Fibroblast of the aortic adventitia (primary cell): Measurements from ENCODE around the gene PAX7. TPM values are rescaled to one million over a fixed set of nuclear protein-coding genes. Genes with fewer than 3 reads are reported as not detected.

Experiments
- DNase-seq: peaks from one replicate; pipeline ENCODE4 v3.0.0-alpha.2; 2010; ENCODE audit warnings: low read depth
- H3K4me3 ChIP-seq: 2 replicates; pipeline ENCODE4 v1.5.1; 2011; ENCODE audit warnings: low read depth, mild to moderate bottlenecking, control low read depth, low read length, moderate library complexity
- total RNA-seq: library from RNA; depleted of rRNA; stranded (reverse); fragments of >200 nt; gene quantifications from 2 replicates; pipeline ENCODE4 v1.2.3, GENCODE V29; 2012; ENCODE audit warnings: low replicate concordance
- TF ChIP-seq, protein P1 (sequence below): IDR thresholded peaks from 2 replicates; pipeline ENCODE4 v1.5.1; 2011; ENCODE audit warnings: mild to moderate bottlenecking, low read length, control low read depth, inconsistent platforms; ENCODE audit not compliant: insufficient read depth

Gene PAX7
- total RNA-seq, 1 donor, result not detected

DNA sequence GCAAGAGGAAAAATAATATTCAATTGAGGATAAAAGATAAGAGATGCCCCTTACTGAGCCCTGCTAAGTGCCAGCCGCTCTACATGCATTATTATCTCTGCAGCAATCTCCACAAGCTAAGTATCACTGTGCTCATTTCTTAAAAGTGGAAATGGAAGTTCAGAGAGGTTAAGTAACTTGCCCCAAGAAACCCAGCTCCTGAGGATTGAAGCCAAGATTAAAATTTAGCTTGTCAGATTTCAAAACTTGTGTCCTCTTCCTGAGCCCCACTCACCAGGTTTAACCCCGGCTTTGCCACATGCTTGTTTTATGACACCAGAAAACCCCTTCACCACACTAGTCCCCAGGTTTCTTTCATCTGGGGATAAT, 11.2 kb upstream of the PAX7 start:
- DNase-seq, result no peak
- TF ChIP-seq, protein P1, sequence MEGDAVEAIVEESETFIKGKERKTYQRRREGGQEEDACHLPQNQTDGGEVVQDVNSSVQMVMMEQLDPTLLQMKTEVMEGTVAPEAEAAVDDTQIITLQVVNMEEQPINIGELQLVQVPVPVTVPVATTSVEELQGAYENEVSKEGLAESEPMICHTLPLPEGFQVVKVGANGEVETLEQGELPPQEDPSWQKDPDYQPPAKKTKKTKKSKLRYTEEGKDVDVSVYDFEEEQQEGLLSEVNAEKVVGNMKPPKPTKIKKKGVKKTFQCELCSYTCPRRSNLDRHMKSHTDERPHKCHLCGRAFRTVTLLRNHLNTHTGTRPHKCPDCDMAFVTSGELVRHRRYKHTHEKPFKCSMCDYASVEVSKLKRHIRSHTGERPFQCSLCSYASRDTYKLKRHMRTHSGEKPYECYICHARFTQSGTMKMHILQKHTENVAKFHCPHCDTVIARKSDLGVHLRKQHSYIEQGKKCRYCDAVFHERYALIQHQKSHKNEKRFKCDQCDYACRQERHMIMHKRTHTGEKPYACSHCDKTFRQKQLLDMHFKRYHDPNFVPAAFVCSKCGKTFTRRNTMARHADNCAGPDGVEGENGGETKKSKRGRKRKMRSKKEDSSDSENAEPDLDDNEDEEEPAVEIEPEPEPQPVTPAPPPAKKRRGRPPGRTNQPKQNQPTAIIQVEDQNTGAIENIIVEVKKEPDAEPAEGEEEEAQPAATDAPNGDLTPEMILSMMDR, result no peak
- H3K4me3 ChIP-seq, result no peak overlapping the region

DNA sequence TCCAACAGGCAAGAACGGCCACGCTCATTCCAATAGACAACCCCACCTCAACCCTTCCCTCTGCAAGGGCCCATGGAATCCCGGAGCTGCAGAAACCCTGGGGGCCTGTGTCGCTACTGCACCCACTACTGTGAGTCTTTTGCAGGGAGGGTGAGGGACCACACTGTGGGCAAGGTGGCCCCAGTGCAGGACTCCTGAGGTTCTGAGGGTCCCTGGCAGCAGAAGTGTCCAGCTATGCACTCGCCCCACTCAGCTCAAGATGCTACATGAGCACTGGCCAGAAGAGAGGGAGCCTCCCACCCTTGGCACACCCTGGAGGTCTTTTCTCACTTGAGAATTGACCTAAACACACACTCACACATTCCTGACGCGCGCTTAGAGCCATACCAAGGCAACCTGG, 2.1 kb upstream of the PAX7 start:
- TF ChIP-seq, protein P1, result no peak
- no peak overlapping the region for H3K4me3 ChIP-seq
- DNase-seq, result no peak

DNA sequence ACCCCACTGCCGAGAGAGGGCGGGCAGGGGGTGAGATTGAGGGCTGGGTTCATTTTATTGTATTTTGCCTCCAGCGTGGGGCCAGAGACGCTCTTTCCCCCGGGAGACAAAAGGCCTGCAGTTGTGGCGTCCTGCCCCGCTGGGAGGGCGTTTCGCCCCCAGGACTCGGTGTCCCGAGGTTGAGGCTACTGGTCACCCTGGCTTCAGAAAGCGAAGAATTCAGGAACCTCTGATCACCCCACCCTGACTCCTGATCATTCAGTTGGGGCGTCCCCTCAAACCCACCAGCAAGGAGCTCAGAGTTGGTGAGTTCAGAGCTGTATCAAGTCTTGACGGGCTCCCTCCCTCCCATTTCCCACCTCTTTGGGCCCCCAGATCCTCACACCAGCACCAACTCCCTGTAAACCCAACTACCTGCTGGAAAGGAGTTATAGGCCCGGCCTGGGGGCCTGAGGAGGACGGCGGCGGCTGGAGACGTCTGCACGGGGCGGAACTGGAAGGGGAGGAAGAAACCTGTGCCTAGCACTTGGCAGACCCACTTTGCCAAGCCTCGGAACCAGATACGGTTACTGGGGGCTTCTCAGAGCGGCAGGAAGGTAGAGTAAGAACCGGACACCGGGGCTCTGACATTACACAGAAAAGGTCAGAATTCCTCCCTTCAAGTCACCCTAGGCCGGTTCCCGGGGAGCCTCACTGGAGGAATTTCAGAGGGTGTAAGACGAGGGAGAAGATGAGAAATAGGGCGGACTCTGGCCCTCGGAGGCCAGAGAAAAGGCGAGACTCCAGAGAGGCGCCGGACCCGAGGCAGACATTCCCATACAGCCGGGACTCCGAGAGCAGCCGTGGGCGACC, 761 bp upstream of the PAX7 start:
- no peak overlapping the region for H3K4me3 ChIP-seq
- no peak for DNase-seq
- TF ChIP-seq, protein P1, result no peak

- DNase-seq, result no peak
- H3K4me3 ChIP-seq, result no peak overlapping the region
- TF ChIP-seq, protein P1, result no peak
These were observed 1.0 kb downstream of the PAX7 start for GRCh38 chr1:18631496-18632217.

GRCh38 chr1:18632218-18632588, 1.6 kb downstream of the PAX7 start:
- TF ChIP-seq, protein P1, result no peak

DNA sequence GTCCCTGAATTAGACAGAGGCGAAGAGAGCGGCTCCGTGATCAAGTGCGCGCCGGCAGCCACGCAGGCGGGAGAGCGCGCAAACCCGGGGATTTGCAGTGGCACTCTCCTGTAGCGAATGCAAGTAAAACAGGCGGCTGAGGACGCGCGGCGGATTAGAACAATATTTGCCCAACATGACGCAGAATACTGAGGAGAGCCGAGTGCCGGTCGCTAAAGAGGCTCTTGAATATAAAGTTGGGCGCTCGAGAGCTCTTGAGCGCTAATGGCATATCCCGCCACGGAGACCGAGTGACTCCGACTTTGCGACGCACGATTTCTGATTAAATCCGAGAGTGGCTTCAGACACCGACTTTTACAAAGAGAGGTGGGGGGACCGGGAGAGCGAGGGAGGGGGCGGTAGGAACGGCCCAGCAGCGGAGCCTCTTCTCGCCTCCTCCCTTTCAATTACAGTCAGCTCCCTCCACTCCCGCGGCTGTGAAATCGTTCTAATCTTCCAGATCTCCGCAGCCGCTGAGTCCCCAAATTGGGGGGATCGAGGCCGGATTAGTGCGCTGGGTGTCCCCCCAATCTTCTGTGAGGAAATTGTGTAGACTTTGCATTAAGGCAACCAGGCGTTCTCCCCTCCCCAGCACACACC, 2.3 kb downstream of the PAX7 start:
- H3K4me3 ChIP-seq, result no peak overlapping the region
- no peak for DNase-seq
- TF ChIP-seq, protein P1, result no peak

More at GRCh38 chr1:18632218-18632588, 1.6 kb downstream of the PAX7 start:
- no peak for DNase-seq
- no peak overlapping the region for H3K4me3 ChIP-seq
